ENCODE data around the gene DIP2A.

The DIP2A gene

GRCh38 chr21:46600305-46600704 lies 141.6 kb downstream of the DIP2A start:
- DNase-seq = no peak

- DNase-seq = no peak
These were observed 142.3 kb downstream of the DIP2A start for GRCh38 chr21:46600978-46601377.

DNA sequence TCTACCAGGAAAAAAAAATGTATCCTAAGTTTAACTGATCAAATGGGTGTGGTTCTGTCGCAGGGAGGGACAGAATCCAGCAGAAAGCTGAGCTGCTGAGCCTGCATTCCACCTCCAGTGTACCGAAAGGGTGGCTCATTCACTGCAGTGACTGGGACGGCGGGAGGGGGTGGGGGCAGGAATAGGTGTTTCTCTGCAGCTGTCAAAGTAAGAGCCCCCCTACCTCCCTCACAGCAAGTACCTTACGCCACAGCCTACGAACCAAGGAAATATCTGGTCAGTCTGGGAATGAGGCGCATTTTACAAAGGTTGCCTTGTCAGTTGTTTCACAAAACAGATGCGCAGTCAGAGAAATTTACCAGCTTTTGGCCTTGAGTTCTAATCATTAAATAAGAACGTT lies 144.5 kb downstream of the DIP2A start:
- DNase-seq = no peak

DNA sequence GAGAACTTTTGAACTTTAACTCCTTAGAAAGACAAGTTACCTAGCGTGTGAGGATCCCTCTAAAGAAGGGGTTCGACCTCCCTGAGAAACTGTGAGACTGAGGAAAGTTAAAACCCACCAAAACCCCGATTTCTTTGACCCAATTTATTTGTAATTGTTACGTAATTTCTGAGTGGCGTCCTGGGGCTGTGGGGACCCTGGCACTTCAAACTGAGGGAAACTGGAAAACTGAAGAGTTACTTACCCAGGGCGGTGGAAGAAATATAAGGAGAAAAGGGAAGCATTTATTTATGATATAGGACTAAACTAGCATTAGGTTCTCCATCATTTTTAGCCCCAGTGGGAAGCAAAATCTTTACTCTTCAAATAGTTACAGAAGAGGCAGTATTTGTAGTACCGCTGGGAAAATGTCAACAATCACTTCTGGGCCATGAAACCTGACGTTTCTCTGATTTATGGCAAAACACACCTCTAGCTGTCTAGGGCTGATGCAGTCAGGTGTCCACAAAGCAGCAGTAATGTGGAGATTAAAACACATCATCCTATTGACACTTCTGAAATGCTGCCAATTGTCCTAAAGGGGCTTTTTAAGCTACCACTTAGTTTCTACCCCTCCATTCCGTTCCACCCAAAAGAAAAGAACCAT lies 145.8 kb downstream of the DIP2A start:
- no peak for DNase-seq

- DNase-seq = no peak
These were observed 146.5 kb downstream of the DIP2A start, which contains the start of gene S100B for GRCh38 chr21:46604975-46605766. S100B (minus strand) TSS chr21:46605082; CDS start chr21:46602415, 2,667 bp downstream.

- peak; percentile 57 for DNase-seq
These were observed 147.2 kb downstream of the DIP2A start for GRCh38 chr21:46605767-46606426.

DNA sequence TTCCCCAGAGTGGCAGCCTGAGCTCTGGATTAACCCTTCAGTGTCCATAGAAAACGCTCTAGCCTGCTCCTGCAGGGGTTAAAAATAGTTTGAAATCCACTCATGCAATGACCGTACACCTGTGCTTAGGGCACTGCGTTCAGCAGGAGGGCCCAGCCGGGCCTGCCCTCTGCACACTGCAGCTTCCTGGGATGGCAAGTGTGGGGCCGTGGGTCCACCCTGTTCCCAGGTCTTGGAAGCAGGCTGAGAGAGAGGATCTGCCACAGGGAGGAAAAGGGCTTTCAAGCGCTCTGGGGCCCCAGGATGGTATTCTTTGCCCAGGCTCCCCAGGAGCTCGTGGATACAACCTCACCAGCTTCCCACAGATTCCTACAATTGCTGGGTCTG lies 147.7 kb downstream of the DIP2A start:
- DNase-seq = no peak

DNA sequence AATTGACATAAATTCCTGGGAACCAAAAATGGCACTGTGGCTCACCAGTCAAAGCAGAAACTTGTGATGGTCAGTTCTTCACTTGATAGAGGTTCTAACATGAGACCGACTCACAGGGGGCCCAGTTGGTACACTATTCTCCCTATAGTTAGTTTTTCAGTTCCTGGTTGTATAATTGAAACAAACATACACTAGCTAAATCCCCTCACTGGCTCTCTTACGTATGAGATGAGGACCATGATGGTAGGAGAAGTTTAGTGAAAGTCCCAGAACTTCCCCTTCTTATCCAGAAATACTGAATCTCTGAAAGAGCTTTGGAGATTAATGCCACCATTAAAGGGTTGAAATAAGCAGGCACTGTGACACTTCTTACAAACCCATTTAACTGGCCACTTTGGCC lies 148.9 kb downstream of the DIP2A start:
- DNase-seq = no peak

DNA sequence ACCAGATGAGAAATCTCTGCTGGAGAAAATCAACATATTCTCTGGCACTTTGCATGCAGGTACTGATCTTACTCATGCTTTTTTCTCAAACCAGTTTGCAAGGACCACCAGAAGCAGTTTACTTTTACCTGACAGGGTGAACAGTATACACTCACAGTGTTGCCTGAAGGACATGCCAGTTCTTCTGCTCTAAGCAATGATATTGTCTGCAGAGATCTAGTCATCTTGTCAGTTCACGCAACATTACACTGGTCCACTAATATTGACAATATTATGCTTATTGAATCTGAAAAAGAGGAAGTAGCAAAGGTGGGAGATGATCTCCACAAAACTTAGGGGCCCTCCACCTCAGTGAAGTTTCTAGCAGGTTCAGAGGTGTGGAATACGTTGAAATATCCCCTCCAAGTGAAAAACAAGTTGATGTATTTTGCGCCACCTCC lies 150.0 kb downstream of the DIP2A start:
- no peak for DNase-seq

- DNase-seq = no peak
These were observed 151.5 kb downstream of the DIP2A start for GRCh38 chr21:46610018-46610701.

DNA sequence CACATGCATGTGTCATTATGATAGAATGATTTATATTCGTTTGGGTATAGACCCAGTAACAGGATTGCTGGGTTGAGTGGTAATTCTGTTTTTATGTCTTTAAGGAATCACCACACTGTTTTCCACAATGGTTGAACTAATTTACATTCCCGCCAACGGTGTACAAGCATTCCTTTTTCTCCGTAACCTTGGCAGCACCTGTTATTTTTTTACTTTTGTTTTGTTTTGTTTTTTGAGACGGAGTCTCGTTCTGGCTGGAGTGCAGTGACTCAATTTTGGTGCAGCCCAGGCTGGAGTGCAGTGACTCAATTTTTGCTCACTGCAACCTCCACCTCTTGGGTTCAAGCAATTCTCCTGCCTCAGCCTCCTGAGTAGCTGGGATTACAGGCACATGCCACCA lies 154.7 kb downstream of the DIP2A start:
- no peak for DNase-seq

GRCh38 chr21:46616050-46616449 lies 157.4 kb downstream of the DIP2A start:
- DNase-seq = no peak

- no peak for DNase-seq
These were observed 158.0 kb downstream of the DIP2A start for GRCh38 chr21:46616656-46617055.

GRCh38 chr21:46617267-46618051 lies 158.8 kb downstream of the DIP2A start:
- no peak for DNase-seq

- no peak for DNase-seq
These were observed 160.2 kb downstream of the DIP2A start for GRCh38 chr21:46618738-46619379.
